Heart right ventricle (tissue), 16 donors: Measurements from ENCODE around the gene MBP. TPM values are rescaled to one million over a fixed set of nuclear protein-coding genes. Genes with fewer than 3 reads are reported as not detected.

Experiments used
- ATAC-seq, 8 donors: fragments of 200-7000 bp; cut with Tn5 transposase; one replicate each; pipeline ENCODE4 v1.9.1; 2020; ENCODE audit warnings: mild to moderate bottlenecking in 8 of 8, moderate library complexity in 8 of 8, moderate number of reproducible peaks in 1 of 8
- DNase-seq, 2 donors: peaks; one replicate each; pipeline ENCODE4 v3.0.0-alpha.2; 2020
- H3K27ac ChIP-seq, 10 donors: fragments of 200-600 bp; sonication (generic) in 2 of 10; one replicate each; pipeline versions ENCODE4 v1.5.0 to v1.8.0; 2020 to 2022; ENCODE audit warnings: mild to moderate bottlenecking in 3 of 10
- H3K27me3 ChIP-seq, 7 donors: fragments of 200-600 bp; one replicate each; pipeline ENCODE4 v1.8.0; 2021 to 2022; ENCODE audit warnings: mild to moderate bottlenecking in 2 of 7
- H3K36me3 ChIP-seq, 9 donors: fragments of 200-600 bp; sonication (generic) in 1 of 9; one replicate each; pipeline versions ENCODE4 v1.5.0 to v1.8.0; 2020 to 2022; ENCODE audit warnings: mild to moderate bottlenecking in 2 of 9
- H3K4me1 ChIP-seq, 9 donors: fragments of 200-600 bp; sonication (generic) in 1 of 9; one replicate each; pipeline versions ENCODE4 v1.5.0 to v1.8.0; 2020 to 2022; ENCODE audit warnings: mild to moderate bottlenecking in 4 of 9
- H3K4me3 ChIP-seq, 10 donors: fragments of 200-600 bp; sonication (generic) in 2 of 10; one replicate each; pipeline versions ENCODE4 v1.5.0 to v1.8.0; 2020 to 2022; ENCODE audit warnings: mild to moderate bottlenecking in 7 of 10, moderate library complexity in 2 of 10
- H3K9me3 ChIP-seq, 11 donors: fragments of 200-600 bp in 10 of 11; sonication (generic) in 2 of 11; one replicate each; pipeline versions ENCODE4 v1.5.0 to v1.8.0; 2013 to 2022; ENCODE audit warnings: mild to moderate bottlenecking in 2 of 11, control low read depth in 1 of 11, moderate library complexity in 1 of 11
- CTCF ChIP-seq, 9 donors: fragments of 200-600 bp; sonication (generic) in 2 of 9; IDR thresholded peaks; one replicate each; pipeline versions ENCODE4 v1.5.0 to v1.8.0; 2021 to 2022; ENCODE audit warnings: antibody characterized with exemption in 9 of 9, mild to moderate bottlenecking in 5 of 9, moderate library complexity in 1 of 9
- WGBS, 2 donors: extraction: QIAGEN DNeasy Blood & Tissue Kit; methylation state at CpG; one replicate each; pipeline ENCODE4 v1.1.7; 2013; ENCODE audit warnings: inconsistent platforms in 1 of 2; 5-methylcytosine and 5-hydroxymethylcytosine counted together
- intact Hi-C, 10 donors: fragments of 100-400 bp; cut with DNase I; formaldehyde crosslinking; loops; one replicate each; pipeline versions ENCODE4 v1.11.1 to v1.14.2; 2022
- polyA plus RNA-seq, 2 donors: library from polyadenylated mRNA; stranded (reverse); fragments of 200-250 nt; gene quantifications; one replicate each; pipeline ENCODE4 v1.2.3, GENCODE V29; 2013
- total RNA-seq, 10 donors: library from RNA; stranded (reverse); fragmentation: NEBNext Ultra II Directional in 3 of 10; extraction: Animal tissue kit (Norgen Biotek cat#: 25700) in 3 of 10; gene quantifications; one replicate each; pipeline versions ENCODE4 v1.2.1 to v1.2.4, GENCODE V29; 2021 to 2023
- donor health status: Arrhythmogenic right ventricular cardiomyopathy.
- donor health status: ischemic (EF 13 %, LVEDD 7.1; RV severe dilation, severe dysfunction).
- donor health status: healthy with polysubstance abuse.
- donor health status: DM: no; HTN: yes; CAD: no.
- donor health status: DM: no; HTN: no; CAD: no.
- donor health status: ischemic (EF 25% LVEDD 6.9; RV normal size, moderate dysfunction).
- donor health status: ischemic (EF 25% LVEDD 5.7; RV mildly dilated, moderate dysfunction).
- donor health status: healthy.
- donor health status: DM: yes; HTN: yes; CAD: no.
- donor health status: Ischemic cardiomyopathy.
- donor health status: ischemic (EF 35%, LVEDD 5.7; RV mildly dilated, moderate dysfunction).
- donor health status: nonischemic (EF 11% LVEDD 7.7; RV severe dilation, severe dysfunction).
- donor health status: DM: yes; HTN: yes; CAD: no.
- donor health status: PGD.
- donor health status: ischemic (EF 29% LVEDD 5.4; RV normal size, mild dysfunction).
- donor health status: nonischemic (EF 23%, LVEDD 6.1; RV moderate dilation, normal function).

The MBP gene
- total and polyA plus RNA-seq, 12 donors = 3.0 to 70.8 (median 43.9) TPM

- WGBS, 2 donors = 79 to 83% methylated on average over 17 of the region's 17 CpGs
- no peak for ATAC-seq
- H3K4me1 ChIP-seq = peaks cover 0 to 17% (median 5%) of the 10 kb centered on the region in 9 donors
- no peak overlapping the region for H3K27ac ChIP-seq
- intact Hi-C loops = loop anchor here in 7 of 10 donors (2.0 to 10.0 kb wide), 7 partner anchors 19 to 232 kb away; no protein-coding TSS in a partner anchor
- no peak for TF ChIP-seq CTCF (IDR thresholded peaks at IDR 0.05)
- no peak for DNase-seq
- H3K36me3 ChIP-seq = no peaks in the 10 kb centered on the region
- H3K9me3 ChIP-seq = no peaks in the 10 kb centered on the region
- H3K27me3 ChIP-seq = no peaks in the 10 kb centered on the region
- no peak overlapping the region for H3K4me3 ChIP-seq
Observed at GRCh38 chr18:76979906-76980305, 152.7 kb downstream of the MBP start.

GRCh38 chr18:76979111-76979751, 153.4 kb downstream of the MBP start:
- H3K9me3 ChIP-seq = no peaks in the 10 kb centered on the region
- 95% methylated on average over 31 of the region's 31 CpGs for whole genome bisulfite sequencing, 2 donors
- peaks cover 0 to 17% (median 5%) of the 10 kb centered on the region in 9 donors for H3K4me1 ChIP-seq
- H3K4me3 ChIP-seq = no peak overlapping the region
- H3K27ac ChIP-seq = no peak overlapping the region
- no peaks in the 10 kb centered on the region for H3K27me3 ChIP-seq
- no peak for TF ChIP-seq CTCF (IDR thresholded peaks at IDR 0.05)
- DNase-seq = no peak
- intact Hi-C loops = loop anchor here in 3 of 10 donors (2.0 to 10.0 kb wide), 3 partner anchors 20 to 176 kb away; no protein-coding TSS in a partner anchor
- ATAC-seq = no peak
- no peaks in the 10 kb centered on the region for H3K36me3 ChIP-seq

GRCh38 chr18:76978616-76979015, 154.0 kb downstream of the MBP start:
- H3K9me3 ChIP-seq = no peaks in the 10 kb centered on the region
- no peak overlapping the region for H3K4me3 ChIP-seq
- TF ChIP-seq CTCF (IDR thresholded peaks at IDR 0.05) = no peak
- 90 to 97% methylated on average over 14 of the region's 14 CpGs for WGBS, 2 donors
- ATAC-seq (no peak), DNase-seq (no peak)
- intact Hi-C loops = loop anchor here in 3 of 10 donors (2.0 to 10.0 kb wide), 3 partner anchors 20 to 176 kb away; no protein-coding TSS in a partner anchor
- peaks cover 0 to 17% (median 5%) of the 10 kb centered on the region in 9 donors for H3K4me1 ChIP-seq
- H3K27me3 ChIP-seq = no peaks in the 10 kb centered on the region
- H3K36me3 ChIP-seq = peaks cover 0 to 4% (median 0%) of the 10 kb centered on the region in 9 donors
- no peak overlapping the region for H3K27ac ChIP-seq

- H3K36me3 ChIP-seq = peaks cover 0 to 6% (median 0%) of the 10 kb centered on the region in 9 donors
- H3K4me1 ChIP-seq = peaks cover 0 to 14% (median 4%) of the 10 kb centered on the region in 9 donors
- no peak overlapping the region for H3K27ac ChIP-seq
- 65 to 66% methylated on average over 11 of the region's 11 CpGs for WGBS, 2 donors
- H3K9me3 ChIP-seq = no peaks in the 10 kb centered on the region
- peak overlapping the region in 1 of 10 donors; percentile 24 for H3K4me3 ChIP-seq
- intact Hi-C loops = loop anchor here in 3 of 10 donors (2.0 to 10.0 kb wide), 3 partner anchors 21 to 175 kb away; no protein-coding TSS in a partner anchor
- ATAC-seq = no peak
- no peaks in the 10 kb centered on the region for H3K27me3 ChIP-seq
- DNase-seq = no peak
- no peak for TF ChIP-seq CTCF (IDR thresholded peaks at IDR 0.05)
Observed at GRCh38 chr18:76977684-76978232, 154.8 kb downstream of the MBP start.
